Anterior cingulate cortex (tissue), 58 donors: ENCODE measurements around the gene ZNF628.

Experiments used
- DNase-seq, 58 donors: peaks; one replicate each; lab custom pipeline; 2025; lab: John Stamatoyannopoulos, UW

ZNF628 gene

GRCh38 chr19:55526216-55527196 is 50.1 kb downstream of the ZNF628 start:
- DNase-seq: peak in 6 of 58 donors; percentile 1 to 23 (median 8)

GRCh38 chr19:55527197-55528029 is 51.0 kb downstream of the ZNF628 start:
- DNase-seq: no peak

GRCh38 chr19:55528030-55528803 is 51.8 kb downstream of the ZNF628 start:
- DNase-seq: peak in 5 of 58 donors; percentile 0 to 22 (median 8)

- DNase-seq: no peak
These were observed 53.3 kb downstream of the ZNF628 start for GRCh38 chr19:55529636-55530234.

- DNase-seq: no peak
These were observed 54.6 kb downstream of the ZNF628 start for GRCh38 chr19:55530996-55531395.
